Activated T-helper 1 cell treated with anti-CD3 and anti-CD28 coated beads, Interleukin-2, amount 50 U/mL, for 16 hours (primary cell): Measurements from ENCODE around the gene PHC2.
"Not testable (repeated sequence)": the region's sequence is repeated elsewhere in the genome, so short reads cannot be mapped to it uniquely, and the experiment has no call there.

Source experiments
- DNase-seq, 2 donors: peaks; one replicate each; pipeline ENCODE4 v3.0.0-alpha.2; 2020; ENCODE audit warnings: low read depth in 1 of 2, low spot score in 1 of 2

Gene PHC2

DNA sequence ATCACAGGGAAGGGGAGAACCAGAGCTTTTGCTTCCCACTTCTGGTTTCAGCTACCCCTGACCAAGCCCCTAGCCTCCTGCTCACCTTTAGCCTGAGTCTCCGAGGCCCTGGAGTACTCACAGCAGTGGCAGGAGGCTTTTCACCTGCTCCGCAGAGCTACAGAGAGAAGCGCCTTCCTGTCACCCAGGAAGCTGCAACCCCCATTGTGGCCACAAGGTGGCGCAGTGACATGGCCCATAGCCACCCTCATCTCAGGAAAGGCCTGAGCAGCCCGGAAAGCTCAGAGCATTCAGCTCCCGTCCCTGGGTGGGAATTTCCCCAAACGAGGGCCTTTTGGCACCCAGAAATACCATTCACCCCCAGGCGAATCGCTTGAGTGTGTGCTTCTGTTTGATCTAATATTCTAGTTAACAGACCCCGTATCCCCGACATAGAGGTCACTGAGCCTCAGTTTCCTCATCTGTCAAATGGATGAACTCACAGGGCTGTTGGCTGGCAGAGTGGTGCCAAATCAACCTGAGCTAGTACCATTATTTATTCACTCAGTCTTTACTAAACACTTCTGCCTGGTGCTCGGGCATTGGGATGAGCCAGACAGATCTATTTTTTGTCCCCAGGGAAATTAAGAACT lies 135.3 kb downstream of the PHC2 start:
- peak; percentile 81 to 85 for DNase-seq

- DNase-seq = no peak
These were observed 135.9 kb downstream of the PHC2 start for GRCh38 chr1:33295023-33295422.

- no peak for DNase-seq
These were observed 136.6 kb downstream of the PHC2 start for GRCh38 chr1:33294071-33295010.

- DNase-seq = no peak
These were observed 138.1 kb downstream of the PHC2 start for GRCh38 chr1:33292726-33293340.

DNA sequence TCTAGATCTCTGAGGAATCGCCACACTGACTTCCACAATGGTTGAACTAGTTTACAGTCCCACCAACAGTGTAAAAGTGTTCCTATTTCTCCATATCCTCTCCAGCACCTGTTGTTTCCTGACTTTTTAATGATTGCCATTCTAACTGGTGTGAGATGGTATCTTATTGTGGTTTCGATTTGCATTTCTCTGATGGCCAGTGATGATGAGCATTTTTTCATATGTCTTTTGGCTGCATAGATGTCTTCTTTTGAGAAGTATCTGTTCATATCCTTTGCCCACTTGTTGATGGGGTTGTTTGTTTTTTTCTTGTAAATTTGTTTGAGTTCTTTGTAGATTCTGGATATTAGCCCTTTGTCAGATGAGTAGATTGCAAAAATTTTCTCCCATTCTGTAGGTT lies 140.3 kb downstream of the PHC2 start:
- not testable (repeated sequence) for DNase-seq

- no peak for DNase-seq
These were observed 141.1 kb downstream of the PHC2 start for GRCh38 chr1:33289858-33290154.

DNA sequence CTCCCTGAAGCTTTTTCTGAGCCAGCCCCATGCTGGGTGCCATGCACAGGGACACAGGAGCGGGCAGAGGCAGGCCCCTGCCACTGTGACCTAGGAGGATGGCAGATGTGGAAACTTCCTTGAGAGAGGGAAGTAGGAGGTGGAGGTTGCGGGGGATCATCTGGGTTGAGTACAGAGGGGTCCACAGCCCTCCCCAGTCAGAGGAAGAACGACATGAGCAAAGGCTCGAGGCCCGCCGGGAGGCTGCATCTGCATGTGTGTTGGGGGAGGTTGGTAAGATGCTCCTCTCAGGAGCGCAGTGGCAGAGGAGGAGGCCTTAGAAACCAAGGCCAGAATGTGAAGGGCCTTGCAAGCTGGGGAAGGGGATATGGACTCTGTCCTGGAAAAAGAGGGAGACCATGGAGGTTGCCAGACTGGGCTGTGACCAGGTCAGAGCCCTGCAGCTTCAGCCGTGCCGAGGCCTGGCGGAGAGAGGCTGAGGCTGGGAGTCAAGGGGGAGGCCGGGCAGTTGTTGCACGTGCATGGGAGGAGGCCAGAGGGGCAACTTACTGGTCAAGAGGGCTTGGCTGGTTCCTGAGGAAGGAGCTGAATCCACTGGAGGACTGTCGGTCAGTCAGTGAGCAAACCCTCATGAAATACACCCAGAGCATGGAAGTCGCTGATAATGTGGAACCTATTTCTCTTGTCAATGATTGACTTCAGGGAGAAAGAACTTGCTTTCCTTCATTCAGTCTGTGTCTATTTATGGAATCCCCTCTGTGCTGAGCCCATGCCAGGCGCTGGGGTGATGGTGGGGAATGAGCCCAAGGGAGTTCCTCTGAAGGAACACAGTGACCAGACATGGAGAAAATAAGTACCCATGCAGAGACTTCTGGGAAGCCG lies 141.7 kb downstream of the PHC2 start:
- DNase-seq = no peak

- no peak for DNase-seq
These were observed 143.6 kb downstream of the PHC2 start for GRCh38 chr1:33287317-33287716.

GRCh38 chr1:33286451-33287185 lies 144.3 kb downstream of the PHC2 start:
- DNase-seq = no peak

DNA sequence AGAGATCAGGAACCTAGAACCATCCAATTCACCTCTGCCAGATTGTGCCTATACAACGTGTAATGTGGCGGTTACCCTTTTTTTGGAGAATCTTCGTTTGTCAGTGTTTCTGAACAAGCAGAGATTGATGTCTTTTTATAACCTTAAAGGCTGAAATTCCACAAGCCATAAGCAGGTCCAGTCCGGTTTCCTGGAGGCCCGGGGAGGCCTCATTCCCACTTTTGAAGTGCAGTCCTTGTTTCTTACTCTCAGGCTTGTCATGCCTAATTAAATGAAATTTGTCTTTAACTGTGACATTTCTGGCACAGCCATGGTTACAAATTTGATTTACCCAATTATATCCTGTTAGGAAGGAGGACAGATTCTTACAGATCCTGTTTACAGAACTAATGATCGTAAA lies 146.8 kb downstream of the PHC2 start:
- no peak for DNase-seq

GRCh38 chr1:33282791-33283190 lies 148.1 kb downstream of the PHC2 start:
- DNase-seq = no peak

- no peak for DNase-seq
These were observed 149.2 kb downstream of the PHC2 start for GRCh38 chr1:33281554-33282303.

- no peak for DNase-seq
These were observed 150.7 kb downstream of the PHC2 start for GRCh38 chr1:33280091-33280661.

- no peak for DNase-seq
These were observed 153.3 kb downstream of the PHC2 start for GRCh38 chr1:33277488-33278084.

DNA sequence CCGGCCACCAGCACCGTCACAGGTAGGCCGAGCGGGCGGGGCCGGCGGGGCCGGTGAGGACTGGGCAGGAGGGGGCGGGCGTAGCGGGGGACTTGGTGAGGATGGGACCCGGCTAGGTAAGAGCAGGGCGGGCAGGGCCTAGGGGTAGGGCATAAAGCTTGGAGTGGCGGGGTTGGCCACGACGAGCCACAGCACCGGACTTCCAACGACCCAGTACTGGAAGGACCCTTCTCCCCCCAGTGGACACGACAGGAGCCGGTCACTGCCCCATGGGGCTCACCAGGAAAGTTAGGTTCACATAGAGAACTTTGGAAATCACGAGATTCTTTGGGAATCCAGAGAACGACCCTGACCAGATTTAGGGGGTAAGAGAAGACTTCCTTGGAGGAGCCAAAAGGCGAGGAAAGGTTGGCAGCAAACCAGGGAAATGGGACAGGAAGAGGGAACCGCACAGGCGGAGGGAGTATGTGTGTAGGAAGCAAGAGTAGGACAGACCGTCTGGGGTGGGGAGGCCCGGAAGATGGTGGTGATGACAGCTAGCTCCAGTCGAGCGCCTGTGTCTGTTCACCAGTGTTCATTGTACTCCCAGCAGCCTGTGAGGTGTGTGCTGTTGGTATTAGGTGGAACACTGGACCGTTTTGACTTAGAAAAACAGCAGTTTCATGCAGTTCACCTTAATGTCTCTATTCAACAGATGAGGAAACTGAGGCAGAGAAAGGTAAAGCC lies 154.2 kb downstream of the PHC2 start:
- DNase-seq = no peak

DNA sequence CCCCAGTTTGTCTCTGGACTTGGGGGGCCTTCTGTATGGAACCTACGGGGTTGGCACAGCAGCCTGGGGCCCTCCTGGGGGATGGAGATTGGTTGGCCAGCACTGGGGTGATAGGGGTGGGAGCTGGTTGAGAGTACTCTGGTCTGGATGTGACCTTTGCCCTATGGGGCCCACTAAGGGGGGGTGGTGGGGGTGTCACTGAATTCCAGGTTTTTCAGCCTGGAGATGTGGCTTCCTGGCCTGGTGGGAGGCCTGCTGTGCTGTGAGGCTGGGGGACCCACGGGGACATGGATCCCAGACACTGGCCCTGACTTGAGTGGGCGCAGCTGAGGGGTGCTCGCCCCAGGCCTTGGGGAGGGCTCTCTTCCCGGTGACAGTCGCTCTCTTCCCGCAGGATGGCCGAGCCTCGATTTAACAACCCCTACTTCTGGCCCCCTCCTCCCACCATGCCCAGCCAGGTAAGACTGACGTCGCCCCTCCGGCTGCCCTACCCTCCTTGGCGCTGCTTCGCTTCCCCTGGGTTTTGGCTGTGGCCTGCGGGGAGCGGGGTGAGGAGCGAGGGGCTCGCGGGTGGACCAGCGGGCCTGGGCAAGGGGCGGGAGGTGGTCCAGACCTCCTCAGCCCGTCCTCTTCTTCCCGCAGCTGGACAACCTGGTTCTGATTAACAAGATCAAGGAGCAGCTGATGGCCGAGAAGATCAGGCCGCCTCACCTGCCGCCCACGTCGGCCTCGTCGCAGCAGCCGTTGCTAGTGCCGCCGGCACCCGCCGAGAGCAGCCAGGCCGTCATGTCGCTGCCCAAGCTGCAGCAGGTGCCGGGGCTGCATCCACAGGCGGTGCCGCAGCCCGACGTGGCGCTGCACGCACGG lies 155.0 kb downstream of the PHC2 start:
- DNase-seq = no peak

DNA sequence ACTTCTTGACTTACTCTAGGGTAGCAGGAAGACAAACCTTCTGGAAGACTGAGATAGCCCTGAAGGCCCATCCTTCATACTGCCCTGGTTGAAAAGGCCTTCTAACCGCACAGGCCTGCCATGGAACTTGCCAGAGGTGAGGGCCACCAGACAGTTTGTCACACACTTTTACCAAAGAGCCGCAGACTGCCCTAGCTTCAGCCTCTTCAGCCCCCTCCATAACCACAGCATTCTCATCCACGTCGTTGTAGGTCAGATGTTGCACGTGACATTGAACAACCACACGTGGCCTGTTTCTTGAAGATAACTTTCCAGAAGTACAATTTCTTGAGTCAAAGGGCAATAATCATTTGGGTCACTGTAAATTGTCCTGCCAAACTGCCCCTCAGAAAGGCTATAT lies 155.7 kb downstream of the PHC2 start:
- no peak for DNase-seq

DNA sequence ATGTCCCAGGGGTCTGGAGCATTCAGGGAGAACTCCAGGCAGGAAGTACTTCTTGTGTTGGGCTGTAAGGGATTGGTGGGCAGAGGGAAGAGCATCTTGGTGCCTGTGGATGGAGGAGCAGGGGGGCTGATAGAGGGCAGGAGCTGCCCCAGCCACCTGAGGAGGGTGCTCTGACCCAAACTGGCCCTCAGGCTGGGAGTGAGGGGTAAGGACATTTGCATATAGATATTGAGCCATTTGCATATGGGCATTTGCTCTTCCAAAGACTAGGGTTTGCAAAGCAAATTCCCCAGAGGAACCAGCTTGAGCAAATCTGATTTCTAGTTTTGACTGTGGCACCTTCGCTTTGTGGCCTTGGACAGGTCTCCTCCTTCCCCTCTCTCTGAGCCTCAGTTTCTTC lies 156.4 kb downstream of the PHC2 start:
- no peak for DNase-seq
